Tibial nerve (tissue), 4 donors: ENCODE results near the gene PLA2R1. TPM values are rescaled to one million over a fixed set of nuclear protein-coding genes. Genes with fewer than 3 reads are reported as not detected.

Experiments
- DNase-seq, 2 donors: peaks; one replicate each; pipeline ENCODE4 v3.0.0-alpha.2; 2019; ENCODE audit warnings: low spot score in 2 of 2
- H3K27ac ChIP-seq, 4 donors: fragments of 200-600 bp; sonication (generic) in 3 of 4; one replicate each; pipeline ENCODE4 v1.5.1; 2017 to 2019; ENCODE audit warnings: mild to moderate bottlenecking in 1 of 4
- H3K27me3 ChIP-seq, 2 donors: fragments of 200-600 bp; sonication (generic) in 1 of 2; one replicate each; pipeline versions ENCODE4 v1.5.1 to v1.6.0; 2017 to 2019
- H3K36me3 ChIP-seq, 3 donors: fragments of 200-600 bp; sonication (generic); one replicate each; pipeline ENCODE4 v1.5.1; 2018 to 2019
- H3K4me1 ChIP-seq, 4 donors: fragments of 200-600 bp; sonication (generic) in 3 of 4; one replicate each; pipeline ENCODE4 v1.5.1; 2017 to 2019
- H3K4me3 ChIP-seq, 4 donors: fragments of 200-600 bp; sonication (generic) in 3 of 4; one replicate each; pipeline ENCODE4 v1.5.1; 2017 to 2019; ENCODE audit warnings: mild to moderate bottlenecking in 1 of 4, moderate library complexity in 1 of 4
- H3K9me3 ChIP-seq, 4 donors: fragments of 200-600 bp; sonication (generic) in 3 of 4; one replicate each; pipeline ENCODE4 v1.5.1; 2017 to 2019
- EP300 ChIP-seq, 2 donors: sonication (generic); formaldehyde crosslinking; IDR thresholded peaks; one replicate each; pipeline ENCODE4 v1.6.1; 2017; ENCODE audit warnings: antibody characterized with exemption in 2 of 2, mild to moderate bottlenecking in 1 of 2
- POLR2A ChIP-seq, 2 donors: fragments of 450-650 bp; IDR thresholded peaks; one replicate each; pipeline ENCODE4 v1.6.1; 2017; ENCODE audit warnings: antibody characterized with exemption in 2 of 2, mild to moderate bottlenecking in 2 of 2, moderate library complexity in 2 of 2
- WGBS, 2 donors: methylation state at CpG; one replicate each; pipeline ENCODE4 v1.1.5; 2018; 5-methylcytosine and 5-hydroxymethylcytosine counted together
- total RNA-seq, 4 donors: library from RNA; depleted of rRNA; stranded (reverse); fragments of >200 nt; gene quantifications; one replicate each; pipeline ENCODE4 v1.1.0, GENCODE V29; 2016
- TF ChIP-seq, protein P1 (sequence below), 5 experiments: fragments of 200-600 bp in 3 of 5; fragments of 450-650 bp in 2 of 5; sonication (generic) in 3 of 5; IDR thresholded peaks; one replicate each; pipeline ENCODE4 v1.5.1; 2016 to 2019; ENCODE audit warnings: antibody characterized with exemption in 5 of 5, mild to moderate bottlenecking in 3 of 5, moderate library complexity in 2 of 5

Gene PLA2R1
- total RNA-seq, 4 donors from 2014 or later: 11.1 to 22.7 (median 18.6) TPM

DNA sequence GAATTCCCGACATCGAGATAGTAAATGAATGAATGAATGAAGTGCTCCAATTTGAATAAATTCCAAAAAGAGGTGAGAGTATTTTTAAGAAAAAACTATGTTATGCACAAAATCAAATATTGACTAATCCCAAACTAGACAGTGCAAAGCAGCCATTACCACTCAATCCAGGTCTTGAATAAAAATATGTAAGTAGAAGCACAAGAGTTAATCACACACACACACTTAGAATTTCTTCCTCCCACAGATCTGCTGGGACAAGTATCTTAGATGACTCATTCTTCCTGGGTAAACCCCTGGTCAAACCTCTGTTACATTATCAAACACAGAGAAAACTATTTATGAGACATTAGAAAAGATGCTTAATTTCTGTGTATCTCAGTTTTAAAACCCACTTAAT is 102.0 kb downstream of the PLA2R1 start:
- WGBS, 2 donors: 75 to 80% methylated on average over 2 of the region's 2 CpGs
- DNase-seq: no peak
- no peak overlapping the region for H3K27ac ChIP-seq
- no peak overlapping the region for H3K4me3 ChIP-seq
- H3K36me3 ChIP-seq: peaks cover 0 to under 1% (median 0%) of the 10 kb centered on the region in 3 donors
- no peaks in the 10 kb centered on the region for H3K27me3 ChIP-seq
- no peak for TF ChIP-seq EP300 (IDR thresholded peaks at IDR 0.05)
- TF ChIP-seq, protein P1, sequence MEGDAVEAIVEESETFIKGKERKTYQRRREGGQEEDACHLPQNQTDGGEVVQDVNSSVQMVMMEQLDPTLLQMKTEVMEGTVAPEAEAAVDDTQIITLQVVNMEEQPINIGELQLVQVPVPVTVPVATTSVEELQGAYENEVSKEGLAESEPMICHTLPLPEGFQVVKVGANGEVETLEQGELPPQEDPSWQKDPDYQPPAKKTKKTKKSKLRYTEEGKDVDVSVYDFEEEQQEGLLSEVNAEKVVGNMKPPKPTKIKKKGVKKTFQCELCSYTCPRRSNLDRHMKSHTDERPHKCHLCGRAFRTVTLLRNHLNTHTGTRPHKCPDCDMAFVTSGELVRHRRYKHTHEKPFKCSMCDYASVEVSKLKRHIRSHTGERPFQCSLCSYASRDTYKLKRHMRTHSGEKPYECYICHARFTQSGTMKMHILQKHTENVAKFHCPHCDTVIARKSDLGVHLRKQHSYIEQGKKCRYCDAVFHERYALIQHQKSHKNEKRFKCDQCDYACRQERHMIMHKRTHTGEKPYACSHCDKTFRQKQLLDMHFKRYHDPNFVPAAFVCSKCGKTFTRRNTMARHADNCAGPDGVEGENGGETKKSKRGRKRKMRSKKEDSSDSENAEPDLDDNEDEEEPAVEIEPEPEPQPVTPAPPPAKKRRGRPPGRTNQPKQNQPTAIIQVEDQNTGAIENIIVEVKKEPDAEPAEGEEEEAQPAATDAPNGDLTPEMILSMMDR (IDR thresholded peaks at IDR 0.05): no peak
- TF ChIP-seq POLR2A (IDR thresholded peaks at IDR 0.05): no peak
- H3K4me1 ChIP-seq: peaks cover 0 to 6% (median 2%) of the 10 kb centered on the region in 4 donors
- H3K9me3 ChIP-seq: no peaks in the 10 kb centered on the region

DNA sequence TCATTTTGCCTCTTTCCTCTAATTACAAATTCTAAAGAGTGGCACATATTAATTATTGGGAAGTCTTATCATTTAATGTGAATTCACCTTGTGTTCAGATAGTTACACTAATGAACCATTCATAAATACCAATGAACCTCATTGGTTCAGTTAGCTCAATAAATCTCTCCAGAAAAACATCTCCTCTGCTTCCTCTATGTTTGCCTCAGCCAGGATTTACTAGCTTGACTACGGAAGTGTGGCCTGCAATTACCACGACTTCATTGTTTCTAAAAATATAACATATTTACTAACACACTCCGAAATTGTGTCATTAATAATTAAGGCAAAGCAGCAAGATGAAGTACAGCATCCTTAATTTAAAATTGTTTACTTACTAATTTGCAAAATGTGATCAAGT is 103.3 kb downstream of the PLA2R1 start:
- Histone ChIP-seq H3K4me1 (peaks cover 0 to 6% (median 2%) of the 10 kb centered on the region in 4 donors), H3K27ac (no peak overlapping the region), H3K36me3 (no peaks in the 10 kb centered on the region), H3K9me3 (no peaks in the 10 kb centered on the region), H3K4me3 (no peak overlapping the region), H3K27me3 (no peaks in the 10 kb centered on the region)
- TF ChIP-seq POLR2A (IDR thresholded peaks at IDR 0.05): no peak
- TF ChIP-seq, protein P1 (IDR thresholded peaks at IDR 0.05): no peak
- no peak for TF ChIP-seq EP300 (IDR thresholded peaks at IDR 0.05)
- 36 to 46% methylated on average over 3 of the region's 3 CpGs for WGBS, 2 donors
- DNase-seq: no peak

DNA sequence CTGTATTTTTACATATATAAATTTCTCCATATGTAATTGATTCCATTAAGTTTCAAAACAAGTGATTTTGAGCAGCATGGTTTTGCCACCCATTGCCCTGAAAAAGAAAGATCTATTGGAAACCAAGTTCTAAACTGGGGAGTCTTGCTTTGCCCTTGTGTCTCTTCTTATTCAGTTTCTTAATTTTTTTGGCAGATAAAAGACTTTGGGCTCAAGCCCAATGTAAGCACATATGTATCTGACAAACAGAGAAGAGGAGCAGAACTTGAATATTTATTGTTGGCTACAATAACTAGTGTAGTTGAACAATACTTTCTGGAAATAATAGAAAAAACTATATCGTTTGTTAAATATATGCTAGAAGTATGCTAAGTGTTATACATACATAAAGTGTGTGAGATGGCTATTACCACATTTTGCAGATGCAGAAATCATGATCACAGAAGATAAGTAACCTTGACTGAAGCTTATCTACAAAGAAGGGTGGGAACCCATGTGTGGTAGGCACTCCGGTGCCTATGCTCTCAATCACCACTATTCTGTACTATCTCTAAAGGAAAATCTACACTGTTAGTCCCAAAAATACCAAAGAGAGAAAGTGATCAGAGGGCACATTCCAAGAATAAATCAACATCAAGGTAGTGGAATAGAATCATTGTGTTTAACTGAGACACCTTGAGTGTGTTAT is 109.1 kb downstream of the PLA2R1 start:
- Histone ChIP-seq H3K9me3 (no peaks in the 10 kb centered on the region), H3K27me3 (no peaks in the 10 kb centered on the region), H3K36me3 (no peaks in the 10 kb centered on the region), H3K27ac (no peak overlapping the region), H3K4me3 (no peak overlapping the region), H3K4me1 (no peaks in the 10 kb centered on the region)
- 75 to 76% methylated on average over 2 of the region's 2 CpGs for WGBS, 2 donors
- DNase-seq: no peak
- TF ChIP-seq EP300 (IDR thresholded peaks at IDR 0.05): no peak
- TF ChIP-seq, protein P1 (IDR thresholded peaks at IDR 0.05): no peak
- no peak for TF ChIP-seq POLR2A (IDR thresholded peaks at IDR 0.05)

DNA sequence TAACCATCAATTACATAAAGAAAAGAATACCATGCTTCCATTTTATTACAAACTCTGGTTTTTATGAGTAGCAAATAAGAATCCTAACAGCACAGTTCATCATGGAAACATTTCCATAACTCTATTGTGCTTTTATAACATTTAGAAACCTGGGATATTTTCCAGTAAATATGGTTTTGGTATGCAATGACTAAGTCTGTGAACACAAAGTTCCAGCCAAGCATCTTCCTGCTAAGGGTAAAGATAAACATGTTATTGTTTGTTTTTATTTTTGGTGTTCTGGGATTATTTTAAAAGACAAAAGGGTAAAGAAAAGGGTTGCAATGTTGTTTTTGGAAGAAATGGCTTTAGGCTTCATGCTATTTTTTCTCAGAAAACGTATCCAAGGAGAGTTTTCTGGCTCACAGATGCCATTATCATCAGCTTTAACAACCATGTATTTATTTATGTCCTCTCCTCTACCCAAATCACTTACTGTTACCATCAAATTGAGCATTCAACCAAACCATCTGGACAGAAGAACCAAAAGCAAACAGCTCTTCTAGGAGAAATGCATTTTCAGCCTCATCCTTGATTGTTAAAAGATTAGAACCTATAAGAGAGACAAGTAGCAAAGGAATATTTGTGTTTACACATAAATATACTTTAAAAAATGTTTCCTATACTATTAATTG is 116.0 kb downstream of the PLA2R1 start:
- TF ChIP-seq EP300 (IDR thresholded peaks at IDR 0.05): peak in 1 of 2 donors; percentile 36
- TF ChIP-seq, protein P1 (IDR thresholded peaks at IDR 0.05): no peak
- Histone ChIP-seq H3K4me3 (no peak overlapping the region), H3K36me3 (no peaks in the 10 kb centered on the region), H3K27ac (peak overlapping the region in 2 of 4 donors; percentile 47 to 53), H3K9me3 (no peaks in the 10 kb centered on the region), H3K27me3 (no peaks in the 10 kb centered on the region), H3K4me1 (peaks cover 0 to 16% (median 0%) of the 10 kb centered on the region in 4 donors)
- 9 to 11% methylated on average over 1 of the region's 1 CpG for WGBS, 2 donors
- DNase-seq: no peak

DNA sequence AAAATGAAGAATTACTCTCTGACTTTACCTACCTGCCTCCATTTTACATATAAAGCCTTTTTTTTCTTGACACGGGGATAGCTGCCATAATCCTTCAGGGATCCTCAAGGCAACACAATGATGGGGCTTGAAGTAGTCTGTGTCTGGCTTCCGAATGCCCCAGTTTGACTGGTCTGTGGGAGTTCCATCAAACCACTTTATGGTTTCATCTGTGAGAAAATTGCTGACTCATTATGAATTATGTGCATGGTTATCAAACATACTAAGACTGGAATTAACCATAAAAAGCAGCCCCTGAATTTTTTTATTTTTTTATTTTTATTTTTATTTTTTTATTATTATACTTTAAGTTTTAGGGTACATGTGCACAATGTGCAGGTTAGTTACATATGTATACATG is 117.5 kb downstream of the PLA2R1 start:
- H3K36me3 ChIP-seq: no peaks in the 10 kb centered on the region
- WGBS, 2 donors: 89 to 97% methylated on average over 2 of the region's 2 CpGs
- H3K27ac ChIP-seq: no peak overlapping the region
- H3K27me3 ChIP-seq: no peaks in the 10 kb centered on the region
- no peak overlapping the region for H3K4me3 ChIP-seq
- H3K9me3 ChIP-seq: no peaks in the 10 kb centered on the region
- H3K4me1 ChIP-seq: peaks cover 0 to 16% (median 0%) of the 10 kb centered on the region in 4 donors
- no peak for DNase-seq
- no peak for TF ChIP-seq EP300 (IDR thresholded peaks at IDR 0.05)
